GM12864 (cell line): ENCODE measurements around the gene MSI2.

Experiments used
- DNase-seq: peaks from one replicate; pipeline ENCODE4 v3.0.0-alpha.2; 2011; ENCODE audit warnings: low read depth
- H3K4me3 ChIP-seq: 2 replicates; pipeline ENCODE4 v1.5.1; 2011; ENCODE audit warnings: mild to moderate bottlenecking, low read depth, low read length, control low read depth
- TF ChIP-seq, protein P1 (sequence below): IDR thresholded peaks from 2 replicates; pipeline ENCODE4 v1.5.1; 2011; ENCODE audit warnings: low read depth, mild to moderate bottlenecking, moderate library complexity, low read length, control low read depth, inconsistent platforms; ENCODE audit errors: missing control alignments

MSI2 gene

DNA sequence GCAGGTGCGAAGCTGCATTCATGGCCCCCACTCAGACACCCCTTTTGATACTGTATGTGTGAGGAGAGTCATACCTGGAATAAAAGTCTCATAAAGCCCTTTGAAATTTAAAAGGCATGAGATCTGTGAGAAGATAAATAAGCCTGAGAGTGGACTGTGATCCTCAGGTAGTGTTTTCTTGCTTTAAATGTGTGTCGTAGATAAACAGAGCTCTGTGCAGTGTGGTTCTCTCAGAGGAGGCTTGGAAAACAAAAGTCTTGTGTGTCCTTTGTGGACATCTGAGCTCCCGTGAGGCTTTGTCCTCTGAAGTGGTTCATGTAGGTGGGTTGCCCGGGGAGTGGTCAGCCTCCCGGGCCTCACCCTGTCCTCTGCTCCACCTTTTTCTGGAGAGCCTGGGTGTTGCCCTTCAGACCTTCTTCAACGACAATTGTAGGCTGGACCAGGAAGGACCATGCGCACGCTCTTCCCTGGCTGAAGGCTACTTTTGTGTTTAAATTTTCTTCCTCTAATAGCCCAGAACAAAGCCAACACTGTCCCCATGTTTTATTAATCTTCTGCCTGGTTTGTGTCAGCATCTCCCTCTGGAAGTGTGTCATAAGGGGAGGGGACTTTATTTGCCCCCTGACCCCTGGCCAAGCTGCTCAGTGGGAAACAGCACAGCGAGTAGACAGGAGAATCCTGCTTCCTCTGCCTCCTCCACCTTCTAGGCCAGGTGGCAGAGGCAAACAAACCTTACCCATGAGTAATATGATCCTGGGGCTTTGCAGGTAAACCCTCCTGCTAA is 151.2 kb downstream of the MSI2 start:
- H3K4me3 ChIP-seq: no peak overlapping the region
- TF ChIP-seq, protein P1, sequence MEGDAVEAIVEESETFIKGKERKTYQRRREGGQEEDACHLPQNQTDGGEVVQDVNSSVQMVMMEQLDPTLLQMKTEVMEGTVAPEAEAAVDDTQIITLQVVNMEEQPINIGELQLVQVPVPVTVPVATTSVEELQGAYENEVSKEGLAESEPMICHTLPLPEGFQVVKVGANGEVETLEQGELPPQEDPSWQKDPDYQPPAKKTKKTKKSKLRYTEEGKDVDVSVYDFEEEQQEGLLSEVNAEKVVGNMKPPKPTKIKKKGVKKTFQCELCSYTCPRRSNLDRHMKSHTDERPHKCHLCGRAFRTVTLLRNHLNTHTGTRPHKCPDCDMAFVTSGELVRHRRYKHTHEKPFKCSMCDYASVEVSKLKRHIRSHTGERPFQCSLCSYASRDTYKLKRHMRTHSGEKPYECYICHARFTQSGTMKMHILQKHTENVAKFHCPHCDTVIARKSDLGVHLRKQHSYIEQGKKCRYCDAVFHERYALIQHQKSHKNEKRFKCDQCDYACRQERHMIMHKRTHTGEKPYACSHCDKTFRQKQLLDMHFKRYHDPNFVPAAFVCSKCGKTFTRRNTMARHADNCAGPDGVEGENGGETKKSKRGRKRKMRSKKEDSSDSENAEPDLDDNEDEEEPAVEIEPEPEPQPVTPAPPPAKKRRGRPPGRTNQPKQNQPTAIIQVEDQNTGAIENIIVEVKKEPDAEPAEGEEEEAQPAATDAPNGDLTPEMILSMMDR: no peak
- no peak for DNase-seq

DNA sequence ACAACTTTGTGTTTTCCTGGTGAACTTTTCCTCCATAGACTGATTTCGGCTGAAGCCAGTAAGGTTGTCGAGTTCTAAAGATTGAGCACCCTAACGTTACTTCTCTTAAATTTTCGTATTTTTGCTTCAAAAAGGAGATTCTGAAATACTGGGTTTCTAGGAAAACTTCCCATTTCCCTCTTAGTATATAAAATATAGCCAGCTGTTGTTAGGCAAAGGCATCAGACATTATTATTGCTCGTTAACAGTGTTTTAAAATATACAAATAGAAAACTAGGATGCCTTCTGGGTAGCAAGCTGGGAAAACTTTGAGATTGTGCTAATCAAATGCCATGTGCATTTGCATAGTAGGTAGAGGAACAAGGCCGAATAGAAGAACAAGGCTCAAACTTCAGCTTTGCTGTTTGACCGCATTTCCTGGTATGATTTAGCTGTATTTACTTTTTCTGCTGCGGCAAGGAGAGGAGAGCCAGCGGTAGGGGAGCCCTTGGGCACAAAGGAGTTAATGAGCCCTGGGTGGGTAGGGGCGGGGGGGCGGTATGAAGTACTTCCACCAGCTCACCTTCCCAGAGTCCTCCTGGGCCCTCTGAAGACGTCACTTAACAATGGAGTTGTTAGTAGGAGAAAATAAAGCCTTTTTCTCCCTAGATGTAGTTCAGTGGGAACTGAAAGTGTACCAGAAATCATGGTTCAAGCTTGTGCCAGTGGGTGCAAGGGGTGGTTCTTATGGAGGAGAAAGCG is 151.9 kb downstream of the MSI2 start:
- no peak for DNase-seq
- TF ChIP-seq, protein P1: no peak
- H3K4me3 ChIP-seq: no peak overlapping the region

DNA sequence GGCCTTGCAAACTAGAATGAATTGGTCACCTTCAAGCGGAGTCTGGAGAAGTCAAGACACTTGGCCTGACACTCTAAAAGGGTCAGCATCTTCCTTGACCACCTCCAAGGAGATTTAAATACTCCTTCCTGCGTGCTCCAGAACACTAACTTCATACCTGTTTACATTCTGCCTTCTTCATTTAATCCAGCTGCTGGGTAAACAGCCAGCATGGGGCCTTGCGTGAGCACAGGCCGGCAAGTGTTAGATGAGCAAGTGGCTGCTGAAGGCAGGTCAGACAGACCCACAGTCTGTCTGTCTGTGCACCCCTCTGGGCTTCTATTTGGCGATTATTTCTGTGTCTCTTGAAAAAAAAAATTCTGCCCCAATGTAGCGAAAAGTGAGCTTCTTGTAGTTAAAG is 153.8 kb downstream of the MSI2 start:
- H3K4me3 ChIP-seq: no peak overlapping the region
- DNase-seq: no peak
- TF ChIP-seq, protein P1: no peak

DNA sequence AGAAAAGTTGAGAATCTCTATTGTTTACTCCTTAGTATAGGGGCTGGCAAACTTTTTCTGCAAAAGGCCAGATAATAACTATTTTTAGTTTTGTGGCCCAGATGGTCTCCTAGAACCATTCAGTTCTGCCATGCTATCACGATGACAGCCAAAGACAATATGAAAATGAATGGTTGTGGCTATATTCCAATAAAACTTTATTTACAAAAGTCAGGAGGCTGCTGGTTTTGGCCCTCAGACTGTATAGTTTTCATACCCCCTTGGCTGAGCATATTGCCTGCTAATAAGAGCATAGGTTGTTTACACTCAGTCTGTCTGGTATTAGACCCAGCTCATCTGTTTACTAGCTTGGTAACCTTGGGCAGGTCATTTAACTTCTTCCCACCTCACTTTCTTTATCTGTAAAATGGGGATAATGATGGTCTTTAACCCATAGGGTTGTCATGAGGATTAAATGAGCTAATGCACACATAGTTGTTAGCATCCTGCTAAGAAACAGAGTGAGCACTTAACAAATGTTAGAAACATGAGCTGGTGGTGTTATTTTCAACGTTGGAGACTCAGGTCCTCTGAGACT is 156.3 kb downstream of the MSI2 start:
- H3K4me3 ChIP-seq: no peak overlapping the region
- DNase-seq: no peak
- TF ChIP-seq, protein P1: no peak

DNA sequence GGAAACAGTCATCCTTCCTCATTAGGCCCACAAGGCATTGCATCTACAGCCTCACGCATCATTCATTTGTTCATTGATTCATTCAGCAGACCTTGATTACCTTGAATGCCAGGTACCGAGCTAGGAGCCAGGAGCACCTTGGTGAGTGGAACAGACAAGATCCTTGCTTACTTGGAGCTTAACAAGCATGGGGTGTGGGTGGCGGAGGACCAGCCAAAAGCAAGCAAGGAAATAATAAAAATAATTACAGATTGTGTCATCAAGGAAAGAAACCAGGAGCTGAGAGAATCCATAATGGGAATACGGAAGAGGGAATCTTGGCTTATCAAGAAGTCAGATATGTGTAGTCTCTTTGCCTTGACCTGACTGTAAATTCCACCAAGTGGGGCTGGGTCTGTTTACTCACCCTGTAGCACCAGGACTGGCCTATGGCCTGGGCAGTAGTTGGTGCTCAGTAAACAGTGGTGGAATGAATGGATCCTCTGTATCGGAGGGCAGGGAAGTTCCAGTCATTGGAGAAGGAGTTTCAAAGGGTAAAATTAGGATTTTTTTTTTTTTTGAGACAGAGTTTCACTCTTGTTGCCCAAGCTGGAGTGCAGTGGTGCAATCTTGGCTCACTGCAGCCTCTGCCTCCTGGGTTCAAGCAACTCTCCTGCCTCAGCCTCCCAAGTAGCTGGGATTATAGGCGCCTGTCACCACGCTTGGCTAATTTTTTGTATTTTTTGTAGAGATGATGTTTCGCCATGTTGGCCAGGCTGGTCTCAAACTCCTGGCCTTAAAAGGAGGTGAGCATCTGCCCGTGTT is 157.7 kb downstream of the MSI2 start:
- no peak for DNase-seq
- H3K4me3 ChIP-seq: no peak overlapping the region
- TF ChIP-seq, protein P1: no peak

DNA sequence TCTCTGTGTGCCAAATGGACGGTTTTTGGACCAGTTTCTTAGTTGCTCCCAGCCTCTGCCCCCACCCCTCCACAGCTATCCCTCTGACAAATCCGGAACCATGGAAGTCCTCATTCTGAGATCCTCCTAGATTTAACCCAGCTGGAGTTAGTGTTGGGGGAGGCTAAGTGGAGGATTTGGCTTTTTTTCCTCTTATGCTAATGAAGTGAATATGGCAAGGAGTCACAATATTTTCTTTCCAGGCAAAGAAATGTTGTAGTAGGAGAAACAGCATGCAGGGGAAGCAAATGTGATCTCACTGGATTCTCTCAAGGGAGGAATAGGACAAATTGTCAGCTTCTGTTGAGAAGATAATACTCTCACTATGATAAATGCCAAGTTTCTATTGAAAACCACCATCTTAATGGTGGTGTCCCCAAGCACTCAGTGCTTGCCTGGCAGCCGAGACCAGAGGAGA is 159.5 kb downstream of the MSI2 start:
- no peak overlapping the region for H3K4me3 ChIP-seq
- no peak for DNase-seq
- TF ChIP-seq, protein P1: no peak
